HFFc6 (cell line): ENCODE measurements around the gene NDUFV3. TPM values are rescaled to one million over a fixed set of nuclear protein-coding genes. Genes with fewer than 3 reads are reported as not detected.

Source experiments
- DNase-seq: peaks from one replicate; pipeline ENCODE4 v3.0.0-alpha.2; 2018
- H3K27ac Mint-ChIP-seq: 2 replicates; pipeline ENCODE4 v1.8.0; 2020; ENCODE audit warnings: mild to moderate bottlenecking, mixed read lengths
- H3K27me3 Mint-ChIP-seq: 2 replicates; pipeline ENCODE4 v1.8.0; 2021; ENCODE audit warnings: mild to moderate bottlenecking, moderate library complexity, mixed read lengths; ENCODE audit not compliant: insufficient read depth
- H3K36me3 Mint-ChIP-seq: 2 replicates; pipeline ENCODE4 v1.8.0; 2021; ENCODE audit warnings: low read depth, mixed read lengths
- H3K4me1 Mint-ChIP-seq: 2 replicates; pipeline ENCODE4 v1.8.0; 2020; ENCODE audit warnings: low read depth, mixed read lengths
- H3K4me3 Mint-ChIP-seq: 2 replicates; pipeline ENCODE4 v1.8.0; 2020; ENCODE audit warnings: mild to moderate bottlenecking, moderate library complexity, mixed read lengths
- H3K9me3 Mint-ChIP-seq: 2 replicates; pipeline ENCODE4 v1.8.0; 2020; ENCODE audit warnings: mild to moderate bottlenecking, mixed read lengths
- microRNA-seq: library from miRNA; unstranded; fragments of <30 nt; microRNA quantifications from one replicate; pipeline ENCODE4, GENCODE V29; 2019
- total RNA-seq, 6 experiments: library from RNA; stranded (reverse); fragmentation: NEBNext Ultra II Directional; extraction: Animal tissue kit (Norgen Biotek cat#: 25700); gene quantifications; 2 replicates in 1 of 6; 3 replicates in 5 of 6; pipeline ENCODE4 v1.2.3, GENCODE V29; 2021
- TF ChIP-seq, protein P1 (sequence below): fragments of 200-600 bp; sonication (generic); IDR thresholded peaks from 2 replicates; pipeline ENCODE4 v1.5.0; 2021; ENCODE audit warnings: antibody characterized with exemption, mild to moderate bottlenecking

The NDUFV3 gene
- total RNA-seq, 6 experiments from 2014 or later: 54.3 to 63.0 (median 57.0) TPM

DNA sequence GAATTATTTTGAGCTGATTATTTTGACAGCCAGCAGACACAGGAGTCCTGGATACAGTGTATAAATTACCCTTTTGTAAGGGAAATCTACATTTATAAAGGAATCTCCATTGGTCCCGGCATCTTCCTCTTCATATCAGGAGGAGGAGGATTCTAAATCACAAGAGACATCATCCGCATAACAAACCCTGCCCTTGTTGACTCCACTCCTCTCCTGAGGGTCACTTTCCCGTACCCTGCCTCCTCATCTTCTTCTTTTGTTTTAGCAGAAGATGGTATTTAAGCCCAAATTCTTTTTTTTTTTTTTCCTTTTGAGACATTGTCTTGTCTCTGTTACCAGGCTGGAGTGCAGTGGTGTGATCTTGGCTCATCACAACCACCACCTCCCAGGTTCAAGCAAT lies 66.6 kb downstream of the NDUFV3 start:
- H3K27me3 Mint-ChIP-seq: peaks cover 8% of the 10 kb centered on the region
- no peaks in the 10 kb centered on the region for H3K36me3 Mint-ChIP-seq
- no peaks in the 10 kb centered on the region for H3K4me1 Mint-ChIP-seq
- no peak overlapping the region for H3K27ac Mint-ChIP-seq
- TF ChIP-seq, protein P1, sequence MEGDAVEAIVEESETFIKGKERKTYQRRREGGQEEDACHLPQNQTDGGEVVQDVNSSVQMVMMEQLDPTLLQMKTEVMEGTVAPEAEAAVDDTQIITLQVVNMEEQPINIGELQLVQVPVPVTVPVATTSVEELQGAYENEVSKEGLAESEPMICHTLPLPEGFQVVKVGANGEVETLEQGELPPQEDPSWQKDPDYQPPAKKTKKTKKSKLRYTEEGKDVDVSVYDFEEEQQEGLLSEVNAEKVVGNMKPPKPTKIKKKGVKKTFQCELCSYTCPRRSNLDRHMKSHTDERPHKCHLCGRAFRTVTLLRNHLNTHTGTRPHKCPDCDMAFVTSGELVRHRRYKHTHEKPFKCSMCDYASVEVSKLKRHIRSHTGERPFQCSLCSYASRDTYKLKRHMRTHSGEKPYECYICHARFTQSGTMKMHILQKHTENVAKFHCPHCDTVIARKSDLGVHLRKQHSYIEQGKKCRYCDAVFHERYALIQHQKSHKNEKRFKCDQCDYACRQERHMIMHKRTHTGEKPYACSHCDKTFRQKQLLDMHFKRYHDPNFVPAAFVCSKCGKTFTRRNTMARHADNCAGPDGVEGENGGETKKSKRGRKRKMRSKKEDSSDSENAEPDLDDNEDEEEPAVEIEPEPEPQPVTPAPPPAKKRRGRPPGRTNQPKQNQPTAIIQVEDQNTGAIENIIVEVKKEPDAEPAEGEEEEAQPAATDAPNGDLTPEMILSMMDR: no peak
- H3K9me3 Mint-ChIP-seq: no peaks in the 10 kb centered on the region
- H3K4me3 Mint-ChIP-seq: no peak overlapping the region
- DNase-seq: no peak

DNA sequence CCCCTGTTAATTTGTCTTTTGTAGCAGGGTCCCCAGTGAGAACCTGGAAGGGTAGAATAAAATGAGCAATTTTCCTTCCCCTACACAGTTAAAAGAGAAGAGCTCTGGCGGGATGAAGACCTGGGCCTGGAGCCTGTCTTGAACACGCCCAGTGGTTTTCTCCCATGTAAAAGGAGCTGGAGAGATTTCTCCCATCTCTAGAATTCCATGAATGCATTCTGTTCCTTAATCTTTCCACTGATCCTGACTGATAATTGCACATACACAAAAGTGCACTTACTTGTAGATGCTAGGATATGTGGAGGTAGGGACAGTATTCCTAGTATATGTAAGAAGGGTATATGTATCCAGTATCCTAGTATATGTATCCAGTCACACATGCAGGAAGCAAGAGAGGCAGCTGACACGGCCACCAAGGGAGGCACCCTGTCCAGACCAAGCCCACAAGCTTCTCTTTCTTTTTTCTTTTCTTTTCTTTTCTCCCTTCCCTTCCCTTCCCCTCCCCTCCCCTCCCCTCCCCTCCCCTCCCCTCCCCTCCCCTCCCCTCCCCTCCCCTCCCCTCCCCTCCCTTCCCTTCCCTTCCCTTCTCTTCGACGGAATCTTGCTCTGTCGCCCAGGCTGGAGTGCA lies 69.4 kb downstream of the NDUFV3 start:
- no peaks in the 10 kb centered on the region for H3K36me3 Mint-ChIP-seq
- H3K4me1 Mint-ChIP-seq: no peaks in the 10 kb centered on the region
- TF ChIP-seq, protein P1: no peak
- DNase-seq: no peak
- H3K27me3 Mint-ChIP-seq: peaks cover 8% of the 10 kb centered on the region
- no peaks in the 10 kb centered on the region for H3K9me3 Mint-ChIP-seq
- H3K27ac Mint-ChIP-seq: no peak overlapping the region
- no peak overlapping the region for H3K4me3 Mint-ChIP-seq

Small RNA genes within 50 kb of the gene (microRNA-seq; reads per million reads assigned to microRNA genes)
- gene MIR5692B: not detected

Other genes with a start within 250 kb of the NDUFV3 start
- gene PDE9A, start 239.7 kb upstream of the NDUFV3 start, total RNA-seq: not detected
- gene WDR4, start 13.8 kb upstream of the NDUFV3 start, total RNA-seq: 10 to 100 TPM; 18.5 to 27.6 (median 20.9) TPM
- not detected for gene ERVH48-1, start 32.3 kb downstream of the NDUFV3 start, total RNA-seq
- 10 to 100 TPM; 16.6 to 22.5 (median 19.2) TPM for gene PKNOX1, start 81.3 kb downstream of the NDUFV3 start, total RNA-seq
- gene CBS, start 182.5 kb downstream of the NDUFV3 start, total RNA-seq: 10 to 100 TPM; 39.8 to 57.0 (median 44.5) TPM
- 10 to 100 TPM in 5 of 6 experiments, 1 to 10 TPM in 1; 9.5 to 32.1 (median 15.6) TPM for gene U2AF1, start 214.3 kb downstream of the NDUFV3 start, total RNA-seq